PFSK-1 (cell line): ENCODE measurements around the gene MALAT1.

Experiments used
- FOXP2 ChIP-seq: optimal IDR thresholded peaks from 2 replicates; pipeline ENCODE3; 2011; ENCODE audit warnings: borderline replicate concordance, control low read depth, inconsistent platforms; ENCODE audit not compliant: insufficient read depth; ENCODE audit errors: extremely low read length, extremely low read depth
- POLR2AphosphoS5 ChIP-seq: IDR thresholded peaks from 2 replicates; pipeline ENCODE4 v1.6.1; 2012; ENCODE audit warnings: low read depth, mild to moderate bottlenecking, control low read depth, low read length, moderate library complexity
- SIN3A ChIP-seq: IDR thresholded peaks from 2 replicates; pipeline ENCODE4 v1.6.1; 2012; ENCODE audit warnings: mild to moderate bottlenecking, low read length, moderate library complexity, borderline replicate concordance; ENCODE audit not compliant: insufficient read depth
- TAF1 ChIP-seq: IDR thresholded peaks from 2 replicates; pipeline ENCODE4 v1.6.1; 2012; ENCODE audit warnings: low read length, control low read depth, borderline replicate concordance; ENCODE audit not compliant: insufficient read depth
- TF ChIP-seq, protein P1 (sequence below), 2 experiments: IDR thresholded peaks; 2 replicates each; pipeline versions ENCODE4 v1.6.1 to v1.8.0; 2011 to 2012; ENCODE audit warnings: low read depth in 2 of 2, low read length in 2 of 2, control low read depth in 1 of 2, inconsistent platforms in 1 of 2, mild to moderate bottlenecking in 1 of 2, moderate library complexity in 1 of 2; ENCODE audit not compliant: insufficient read depth in 1 of 2

The MALAT1 gene

GRCh38 chr11:65554057-65554818 lies 55.4 kb downstream of the MALAT1 start:
- TF ChIP-seq SIN3A (no peak), TAF1 (no peak), POLR2AphosphoS5 (no peak), FOXP2 (no peak)
- TF ChIP-seq, protein P1, sequence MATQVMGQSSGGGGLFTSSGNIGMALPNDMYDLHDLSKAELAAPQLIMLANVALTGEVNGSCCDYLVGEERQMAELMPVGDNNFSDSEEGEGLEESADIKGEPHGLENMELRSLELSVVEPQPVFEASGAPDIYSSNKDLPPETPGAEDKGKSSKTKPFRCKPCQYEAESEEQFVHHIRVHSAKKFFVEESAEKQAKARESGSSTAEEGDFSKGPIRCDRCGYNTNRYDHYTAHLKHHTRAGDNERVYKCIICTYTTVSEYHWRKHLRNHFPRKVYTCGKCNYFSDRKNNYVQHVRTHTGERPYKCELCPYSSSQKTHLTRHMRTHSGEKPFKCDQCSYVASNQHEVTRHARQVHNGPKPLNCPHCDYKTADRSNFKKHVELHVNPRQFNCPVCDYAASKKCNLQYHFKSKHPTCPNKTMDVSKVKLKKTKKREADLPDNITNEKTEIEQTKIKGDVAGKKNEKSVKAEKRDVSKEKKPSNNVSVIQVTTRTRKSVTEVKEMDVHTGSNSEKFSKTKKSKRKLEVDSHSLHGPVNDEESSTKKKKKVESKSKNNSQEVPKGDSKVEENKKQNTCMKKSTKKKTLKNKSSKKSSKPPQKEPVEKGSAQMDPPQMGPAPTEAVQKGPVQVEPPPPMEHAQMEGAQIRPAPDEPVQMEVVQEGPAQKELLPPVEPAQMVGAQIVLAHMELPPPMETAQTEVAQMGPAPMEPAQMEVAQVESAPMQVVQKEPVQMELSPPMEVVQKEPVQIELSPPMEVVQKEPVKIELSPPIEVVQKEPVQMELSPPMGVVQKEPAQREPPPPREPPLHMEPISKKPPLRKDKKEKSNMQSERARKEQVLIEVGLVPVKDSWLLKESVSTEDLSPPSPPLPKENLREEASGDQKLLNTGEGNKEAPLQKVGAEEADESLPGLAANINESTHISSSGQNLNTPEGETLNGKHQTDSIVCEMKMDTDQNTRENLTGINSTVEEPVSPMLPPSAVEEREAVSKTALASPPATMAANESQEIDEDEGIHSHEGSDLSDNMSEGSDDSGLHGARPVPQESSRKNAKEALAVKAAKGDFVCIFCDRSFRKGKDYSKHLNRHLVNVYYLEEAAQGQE (IDR thresholded peaks at IDR 0.05; ENCODE audit: insufficient read depth in 1 of 2, low read depth in 2 of 2, low read length in 2 of 2), result no peak

DNA sequence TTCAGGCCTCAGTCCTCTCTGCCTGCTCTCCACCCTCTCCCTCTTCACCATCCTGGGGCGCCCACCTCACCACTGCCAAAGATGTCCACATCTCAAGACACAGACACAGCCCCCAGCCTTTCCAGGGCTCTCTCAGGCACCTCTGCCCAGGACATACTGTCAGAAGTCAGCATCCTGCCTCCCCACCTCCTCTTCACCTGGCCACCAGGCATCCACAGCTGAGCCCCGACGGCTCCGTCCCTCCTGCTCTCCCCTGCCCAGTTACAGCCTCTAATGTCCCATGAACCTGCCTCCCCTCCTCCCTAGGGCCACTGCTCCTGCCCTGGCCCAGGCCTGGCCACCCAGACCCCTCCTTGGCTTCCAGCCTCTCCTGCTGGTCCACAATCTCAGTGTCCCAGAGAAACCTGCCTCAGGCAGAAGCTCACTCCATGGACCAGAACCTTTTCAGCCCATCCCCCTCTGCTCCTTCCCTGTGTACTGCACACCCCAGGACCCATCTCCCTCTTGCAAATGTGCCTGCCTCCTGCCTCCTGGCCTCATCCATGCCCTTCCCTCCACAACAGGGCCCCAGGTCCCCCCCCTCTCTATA lies 56.1 kb downstream of the MALAT1 start:
- TF ChIP-seq POLR2AphosphoS5 (no peak), TAF1 (no peak), FOXP2 (no peak), SIN3A (no peak)
- TF ChIP-seq, protein P1 (IDR thresholded peaks at IDR 0.05; ENCODE audit: insufficient read depth in 1 of 2, low read depth in 2 of 2, low read length in 2 of 2), result no peak

- TF ChIP-seq FOXP2, result no peak
- TF ChIP-seq POLR2AphosphoS5, result no peak
- peak; percentile 62; the same call in 1 of the 2 replicates for TF ChIP-seq SIN3A
- TF ChIP-seq TAF1, result no peak
Measured at GRCh38 chr11:65555693-65556231, 56.9 kb downstream of the MALAT1 start.
